Ascending aorta (tissue), 2 donors: ENCODE data around the gene OXTR. TPM values are rescaled to one million over a fixed set of nuclear protein-coding genes. Genes with fewer than 3 reads are reported as not detected.

Experiments used
- DNase-seq, 2 donors: peaks; one replicate each; pipeline ENCODE4 v3.0.0-alpha.2; 2019; ENCODE audit warnings: low spot score in 2 of 2
- H3K27ac ChIP-seq, 2 donors: fragments of 200-600 bp; sonication (generic); one replicate each; pipeline ENCODE4 v1.5.1; 2016 to 2017; ENCODE audit warnings: mild to moderate bottlenecking in 1 of 2
- H3K27me3 ChIP-seq: fragments of 200-600 bp; sonication (generic); one replicate; pipeline ENCODE4 v1.5.1; 2017
- H3K36me3 ChIP-seq, 2 donors: fragments of 200-600 bp; sonication (generic); one replicate each; pipeline ENCODE4 v1.5.1; 2016
- H3K4me1 ChIP-seq, 2 donors: fragments of 200-600 bp; sonication (generic); one replicate each; pipeline ENCODE4 v1.5.1; 2016 to 2017; ENCODE audit warnings: mild to moderate bottlenecking in 1 of 2
- H3K4me3 ChIP-seq, 2 donors: fragments of 200-600 bp; sonication (generic); one replicate each; pipeline ENCODE4 v1.5.1; 2016 to 2017; ENCODE audit warnings: mild to moderate bottlenecking in 1 of 2
- H3K9me3 ChIP-seq, 2 donors: fragments of 200-600 bp; sonication (generic); one replicate each; pipeline ENCODE4 v1.5.1; 2016
- CTCF ChIP-seq, 3 experiments: fragments of 200-600 bp in 2 of 3; fragments of 450-650 bp in 1 of 3; sonication (generic) in 2 of 3; IDR thresholded peaks; one replicate each; pipeline ENCODE4 v1.5.1; 2016 to 2019; ENCODE audit warnings: antibody characterized with exemption in 3 of 3, mild to moderate bottlenecking in 1 of 3, moderate library complexity in 1 of 3
- intact Hi-C: fragments of 100-400 bp; cut with DNase I; formaldehyde crosslinking; loops from one replicate; pipeline ENCODE4 v1.15.1; 2023
- total RNA-seq: library from RNA; depleted of rRNA; stranded (reverse); fragments of >200 nt; gene quantifications from one replicate; pipeline ENCODE4 v1.1.0, GENCODE V29; 2016

Gene OXTR
- total RNA-seq, 1 donor from 2014 or later: 150 TPM

GRCh38 chr3:8757551-8758518 lies 11.6 kb downstream of the OXTR start:
- Histone ChIP-seq H3K27ac (no peak overlapping the region), H3K9me3 (no peaks in the 10 kb centered on the region), H3K4me3 (no peak overlapping the region), H3K4me1 (no peaks in the 10 kb centered on the region), H3K27me3 (no peaks in the 10 kb centered on the region), H3K36me3 (no peaks in the 10 kb centered on the region)
- TF ChIP-seq CTCF (IDR thresholded peaks at IDR 0.05): no peak
- intact Hi-C loops: no loop called here
- DNase-seq: peak in 1 of 2 donors; percentile 39

- no peaks in the 10 kb centered on the region for H3K36me3 ChIP-seq
- H3K27ac ChIP-seq: no peak overlapping the region
- no peak for TF ChIP-seq CTCF (IDR thresholded peaks at IDR 0.05)
- H3K4me3 ChIP-seq: no peak overlapping the region
- peak in 1 of 2 donors; percentile 47 for DNase-seq
- intact Hi-C loops: no loop called here
- no peaks in the 10 kb centered on the region for H3K27me3 ChIP-seq
- no peaks in the 10 kb centered on the region for H3K9me3 ChIP-seq
- no peaks in the 10 kb centered on the region for H3K4me1 ChIP-seq
These were observed 12.7 kb downstream of the OXTR start for GRCh38 chr3:8756671-8757070.

- Histone ChIP-seq H3K4me1 (no peaks in the 10 kb centered on the region), H3K4me3 (no peak overlapping the region), H3K27ac (no peak overlapping the region), H3K36me3 (no peaks in the 10 kb centered on the region), H3K9me3 (no peaks in the 10 kb centered on the region), H3K27me3 (no peaks in the 10 kb centered on the region)
- DNase-seq: peak in 1 of 2 donors; percentile 16
- intact Hi-C loops: no loop called here
- TF ChIP-seq CTCF (IDR thresholded peaks at IDR 0.05): peak in 1 of 3 experiments; percentile 8
These were observed 13.7 kb downstream of the OXTR start for GRCh38 chr3:8755564-8756237.

GRCh38 chr3:8755097-8755496 lies 14.3 kb downstream of the OXTR start:
- H3K27me3 ChIP-seq: no peaks in the 10 kb centered on the region
- no peak overlapping the region for H3K27ac ChIP-seq
- intact Hi-C loops: no loop called here
- no peaks in the 10 kb centered on the region for H3K4me1 ChIP-seq
- H3K36me3 ChIP-seq: no peaks in the 10 kb centered on the region
- DNase-seq: no peak
- H3K9me3 ChIP-seq: no peaks in the 10 kb centered on the region
- TF ChIP-seq CTCF (IDR thresholded peaks at IDR 0.05): no peak
- no peak overlapping the region for H3K4me3 ChIP-seq

GRCh38 chr3:8752832-8753231 lies 16.6 kb downstream of the OXTR start:
- intact Hi-C loops: no loop called here
- Histone ChIP-seq H3K9me3 (no peaks in the 10 kb centered on the region), H3K4me3 (no peak overlapping the region), H3K27ac (no peak overlapping the region), H3K4me1 (no peaks in the 10 kb centered on the region), H3K27me3 (no peaks in the 10 kb centered on the region), H3K36me3 (no peaks in the 10 kb centered on the region)
- peak in 1 of 2 donors; percentile 9 for DNase-seq
- no peak for TF ChIP-seq CTCF (IDR thresholded peaks at IDR 0.05)
